ENCODE measurements around the gene PREX1. TPM values are rescaled to one million over a fixed set of nuclear protein-coding genes. Genes with fewer than 3 reads are reported as not detected.

Gene PREX1
- total RNA-seq, 4 donors from 2014 or later: 29.7 to 56.3 (median 46.6) TPM

DNA sequence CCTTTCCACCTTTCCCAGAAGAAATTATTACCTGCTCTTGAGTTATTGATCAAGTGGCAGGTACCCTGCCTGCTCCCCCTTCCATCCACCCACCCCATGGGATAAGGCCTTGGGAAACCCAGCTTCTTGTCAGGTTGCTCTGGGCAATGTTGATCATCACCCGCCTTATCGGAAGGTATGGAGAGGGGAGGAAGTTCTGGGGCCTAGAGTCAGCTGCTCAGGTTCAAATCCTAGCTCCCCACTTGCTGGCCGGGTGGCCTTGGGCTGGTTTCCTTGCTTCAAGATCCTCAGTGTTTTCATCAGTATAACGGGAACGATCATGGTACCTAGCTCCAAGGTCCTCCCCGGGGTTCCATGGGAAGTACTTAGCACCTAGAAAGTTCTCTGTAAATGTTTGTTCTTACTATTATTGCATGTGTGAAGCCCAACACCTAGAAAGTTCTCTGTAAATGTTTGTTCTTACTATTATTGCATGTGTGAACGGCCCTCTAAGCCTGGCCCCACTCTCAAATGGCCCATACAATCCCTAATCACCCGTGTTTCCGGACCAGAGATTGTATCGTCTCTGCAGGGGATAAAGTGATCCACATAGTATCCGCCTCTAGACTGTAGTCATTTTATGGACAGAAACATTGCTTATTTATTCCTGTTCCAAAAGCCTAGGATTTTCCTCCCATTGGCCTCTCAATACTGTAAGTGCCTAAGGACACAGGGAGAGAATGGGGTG lies 1.1 kb upstream of the PREX1 start:
- TF ChIP-seq, protein P1, sequence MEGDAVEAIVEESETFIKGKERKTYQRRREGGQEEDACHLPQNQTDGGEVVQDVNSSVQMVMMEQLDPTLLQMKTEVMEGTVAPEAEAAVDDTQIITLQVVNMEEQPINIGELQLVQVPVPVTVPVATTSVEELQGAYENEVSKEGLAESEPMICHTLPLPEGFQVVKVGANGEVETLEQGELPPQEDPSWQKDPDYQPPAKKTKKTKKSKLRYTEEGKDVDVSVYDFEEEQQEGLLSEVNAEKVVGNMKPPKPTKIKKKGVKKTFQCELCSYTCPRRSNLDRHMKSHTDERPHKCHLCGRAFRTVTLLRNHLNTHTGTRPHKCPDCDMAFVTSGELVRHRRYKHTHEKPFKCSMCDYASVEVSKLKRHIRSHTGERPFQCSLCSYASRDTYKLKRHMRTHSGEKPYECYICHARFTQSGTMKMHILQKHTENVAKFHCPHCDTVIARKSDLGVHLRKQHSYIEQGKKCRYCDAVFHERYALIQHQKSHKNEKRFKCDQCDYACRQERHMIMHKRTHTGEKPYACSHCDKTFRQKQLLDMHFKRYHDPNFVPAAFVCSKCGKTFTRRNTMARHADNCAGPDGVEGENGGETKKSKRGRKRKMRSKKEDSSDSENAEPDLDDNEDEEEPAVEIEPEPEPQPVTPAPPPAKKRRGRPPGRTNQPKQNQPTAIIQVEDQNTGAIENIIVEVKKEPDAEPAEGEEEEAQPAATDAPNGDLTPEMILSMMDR (IDR thresholded peaks at IDR 0.05; ENCODE audit: low read depth): no peak

DNA sequence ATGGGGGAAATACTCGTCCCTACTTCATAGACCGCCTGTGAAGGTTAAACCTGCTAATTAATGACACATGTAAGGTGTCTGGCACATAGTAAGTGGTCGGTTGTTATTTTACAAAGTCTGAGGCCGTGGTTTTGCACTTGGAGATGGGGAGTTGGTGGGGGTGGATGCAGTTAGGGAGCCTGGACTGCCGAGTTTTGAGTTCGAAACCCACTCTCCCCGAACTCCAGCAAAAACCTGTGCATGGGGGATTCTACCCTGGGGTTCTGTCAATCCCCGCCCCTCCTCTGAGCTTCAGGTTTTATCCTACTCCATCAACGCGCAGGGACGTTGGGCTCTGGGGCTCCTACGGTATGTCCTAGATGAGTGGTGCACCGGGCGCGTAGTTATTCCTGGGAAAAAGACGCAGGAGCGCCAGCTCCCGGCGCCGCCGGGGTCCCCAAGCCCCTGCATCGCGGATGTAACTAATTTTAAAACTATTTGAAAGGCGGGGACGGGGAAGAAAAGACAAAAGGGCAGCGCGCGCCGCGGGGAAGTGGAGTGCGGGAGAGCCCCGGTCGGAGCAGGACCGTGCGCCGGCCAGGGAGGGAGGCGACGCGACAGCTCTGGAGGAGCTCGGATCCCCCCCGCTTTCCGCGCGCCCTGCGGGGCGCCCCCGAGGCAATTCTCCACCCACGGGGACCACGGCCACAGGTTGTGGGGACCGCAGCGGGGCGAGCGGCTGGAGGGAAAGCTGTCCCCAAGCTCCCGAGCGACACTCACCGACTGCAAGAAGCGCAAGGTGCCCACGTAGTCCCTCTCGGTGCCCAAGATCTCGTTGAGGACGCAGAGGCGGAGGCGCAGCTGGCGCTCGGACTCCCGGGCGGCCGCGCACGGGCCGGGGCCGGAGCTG lies 672 bp downstream of the PREX1 start:
- TF ChIP-seq, protein P1 (IDR thresholded peaks at IDR 0.05; ENCODE audit: low read depth): no peak

DNA sequence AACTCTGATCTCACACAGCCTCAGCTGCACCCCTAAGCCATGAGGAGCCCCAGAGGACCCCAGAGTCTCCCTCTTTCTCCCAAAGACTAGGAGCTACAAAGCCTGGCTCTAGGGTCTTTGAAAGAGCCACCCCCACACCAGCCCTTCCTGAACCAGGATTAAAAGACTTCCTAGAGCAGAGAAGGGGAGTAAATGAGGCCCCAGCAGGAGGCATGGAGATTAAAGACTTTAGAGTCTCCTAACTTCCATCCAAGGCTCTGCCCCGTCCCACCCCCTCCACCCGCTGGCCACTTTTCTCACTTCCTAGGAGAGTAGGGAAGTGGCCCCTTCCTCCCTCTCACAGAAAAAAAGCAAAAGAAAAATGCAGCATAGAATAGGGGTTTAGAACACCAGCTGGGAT lies 1.7 kb downstream of the PREX1 start:
- TF ChIP-seq, protein P1 (IDR thresholded peaks at IDR 0.05; ENCODE audit: low read depth): no peak

DNA sequence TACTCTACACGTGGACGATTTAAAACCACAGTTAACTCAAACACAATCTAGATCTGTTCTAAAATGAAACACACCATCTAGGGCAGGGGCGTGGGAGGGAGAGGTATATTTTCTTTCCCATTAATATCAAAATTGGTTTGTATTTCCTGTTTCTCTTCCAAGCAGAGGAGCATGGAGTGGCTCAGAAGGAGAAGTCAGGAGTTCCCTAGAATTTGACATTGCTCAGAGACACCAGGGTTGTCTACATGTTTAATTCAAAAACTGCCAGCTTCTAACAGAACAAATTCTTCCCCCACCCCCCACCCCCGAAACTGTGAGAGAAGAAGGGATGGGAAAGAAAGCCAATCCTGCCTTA lies 2.3 kb downstream of the PREX1 start:
- TF ChIP-seq, protein P1 (IDR thresholded peaks at IDR 0.05; ENCODE audit: low read depth): no peak

DNA sequence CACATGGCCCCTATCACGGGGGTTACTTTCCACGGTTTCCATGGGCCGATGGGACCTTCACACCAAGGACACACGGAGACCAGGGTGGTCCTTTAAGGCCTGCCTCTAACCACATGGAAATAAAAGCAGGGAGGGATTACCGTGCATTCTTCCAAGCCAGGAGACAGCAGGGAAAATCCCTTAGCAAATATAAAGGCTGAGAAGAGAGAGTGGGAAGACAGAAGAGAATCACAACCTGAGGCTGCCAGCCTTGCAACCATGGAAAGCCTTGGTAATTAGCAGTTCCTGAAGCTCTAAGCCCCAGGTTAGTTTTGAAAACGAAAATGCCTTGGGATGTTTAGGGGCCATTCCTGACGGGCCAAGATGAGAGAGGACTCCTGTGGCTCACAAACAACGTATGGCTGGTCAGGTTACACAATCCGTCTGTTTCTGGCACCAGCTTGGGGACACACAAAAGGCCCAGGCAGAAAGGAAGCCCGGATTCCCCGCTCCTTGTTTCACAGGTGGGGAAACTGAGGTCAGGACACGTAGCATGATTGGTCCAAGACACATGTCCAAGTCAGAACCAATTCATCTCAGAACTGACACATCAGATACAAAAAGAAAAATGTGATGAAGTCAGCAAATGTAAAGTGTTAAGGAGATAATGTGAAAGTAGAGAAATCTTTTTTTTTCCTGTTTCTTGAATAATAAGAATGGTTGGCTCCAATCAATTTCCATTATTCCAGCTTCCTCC lies 2.8 kb downstream of the PREX1 start:
- TF ChIP-seq, protein P1 (IDR thresholded peaks at IDR 0.05; ENCODE audit: low read depth): no peak

DNA sequence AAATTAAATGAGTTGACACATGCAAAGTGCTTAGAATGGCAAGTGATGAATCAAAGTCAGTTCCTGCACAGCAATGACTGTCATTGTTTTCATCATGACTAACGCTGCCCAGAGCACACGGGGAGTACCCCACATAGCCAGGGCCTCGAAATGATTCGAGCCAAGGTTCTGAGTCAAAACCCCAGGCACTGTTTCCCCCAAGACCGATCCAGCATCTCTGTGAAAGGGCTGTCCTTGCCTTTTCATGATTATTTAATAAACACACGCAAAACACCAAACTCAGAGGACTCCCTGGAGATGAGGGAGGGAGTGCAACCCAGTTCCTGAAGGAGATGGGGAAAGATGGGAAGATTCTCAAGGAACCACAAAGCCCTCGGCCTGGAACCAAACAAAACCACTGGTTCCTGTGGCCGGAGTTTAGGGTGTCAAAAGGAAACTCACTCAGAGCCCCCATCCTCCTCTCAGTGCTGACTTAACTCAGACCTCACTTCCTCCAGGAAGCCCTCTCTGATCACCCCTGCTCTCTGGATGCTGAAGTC lies 3.8 kb downstream of the PREX1 start:
- TF ChIP-seq, protein P1 (IDR thresholded peaks at IDR 0.05; ENCODE audit: low read depth): no peak

Measured in subcutaneous adipose tissue (tissue), 4 donors.